Stimulated activated memory B cell treated with anti-CD40 and anti-IgM and Interleukin-4, amounts not matched to agents 10 μg/mL and 1 μg/mL and 100 μg/mL, for 72 hours (primary cell): Measurements from ENCODE around the gene ATP7B.
A peak's percentile ranks its signal among the peaks of the same experiment; 100 is the strongest.

Experiments used
- ATAC-seq: fragments of 150-1000 bp; cut with Tn5 transposase; 2 replicates; pipeline ENCODE4 v1.10.0; 2021
- H3K27ac Mint-ChIP-seq: one replicate; pipeline ENCODE4 v1.8.0; 2022; ENCODE audit warnings: mild to moderate bottlenecking, mixed read lengths
- H3K27me3 Mint-ChIP-seq: one replicate; pipeline ENCODE4 v1.8.0; 2022; ENCODE audit warnings: mixed read lengths
- H3K36me3 Mint-ChIP-seq: one replicate; pipeline ENCODE4 v1.8.0; 2022; ENCODE audit warnings: mixed read lengths
- H3K4me1 Mint-ChIP-seq: one replicate; pipeline ENCODE4 v1.8.0; 2022; ENCODE audit warnings: mixed read lengths
- H3K4me3 Mint-ChIP-seq: one replicate; pipeline ENCODE4 v1.8.0; 2022; ENCODE audit warnings: mild to moderate bottlenecking, moderate library complexity, mixed read lengths
- H3K9me3 Mint-ChIP-seq: one replicate; pipeline ENCODE4 v1.8.0; 2022; ENCODE audit warnings: mixed read lengths

The ATP7B gene

GRCh38 chr13:51955281-51955771 lies 55.9 kb downstream of the ATP7B start:
- peaks cover 5% of the 10 kb centered on the region for H3K9me3 Mint-ChIP-seq
- H3K27me3 Mint-ChIP-seq: peaks cover 26% of the 10 kb centered on the region
- H3K4me3 Mint-ChIP-seq: no peak overlapping the region
- peaks cover 24% of the 10 kb centered on the region for H3K4me1 Mint-ChIP-seq
- no peak overlapping the region for H3K27ac Mint-ChIP-seq
- no peaks in the 10 kb centered on the region for H3K36me3 Mint-ChIP-seq
- no peak for ATAC-seq

GRCh38 chr13:51953347-51954195 lies 57.7 kb downstream of the ATP7B start:
- no peak overlapping the region for H3K27ac Mint-ChIP-seq
- H3K27me3 Mint-ChIP-seq: peaks cover 29% of the 10 kb centered on the region
- H3K4me1 Mint-ChIP-seq: peaks cover 15% of the 10 kb centered on the region
- no peaks in the 10 kb centered on the region for H3K36me3 Mint-ChIP-seq
- no peak overlapping the region for H3K4me3 Mint-ChIP-seq
- ATAC-seq: no peak
- H3K9me3 Mint-ChIP-seq: peaks cover 5% of the 10 kb centered on the region

- H3K4me3 Mint-ChIP-seq: no peak overlapping the region
- peaks cover 29% of the 10 kb centered on the region for H3K27me3 Mint-ChIP-seq
- H3K27ac Mint-ChIP-seq: no peak overlapping the region
- no peaks in the 10 kb centered on the region for H3K4me1 Mint-ChIP-seq
- H3K9me3 Mint-ChIP-seq: peaks cover 5% of the 10 kb centered on the region
- no peaks in the 10 kb centered on the region for H3K36me3 Mint-ChIP-seq
- ATAC-seq: no peak
These were observed 60.5 kb downstream of the ATP7B start for GRCh38 chr13:51950722-51951121.

- Mint-ChIP-seq H3K27ac (no peak overlapping the region), H3K9me3 (peaks cover 5% of the 10 kb centered on the region), H3K4me3 (no peak overlapping the region), H3K27me3 (peaks cover 28% of the 10 kb centered on the region), H3K4me1 (peaks cover 24% of the 10 kb centered on the region), H3K36me3 (no peaks in the 10 kb centered on the region)
- ATAC-seq: no peak
These were observed 65.0 kb downstream of the ATP7B start for GRCh38 chr13:51946163-51946669.

- Mint-ChIP-seq H3K9me3 (no peaks in the 10 kb centered on the region), H3K36me3 (no peaks in the 10 kb centered on the region), H3K4me1 (peaks cover 24% of the 10 kb centered on the region), H3K27ac (peak overlapping the region; percentile 1), H3K27me3 (peaks cover 26% of the 10 kb centered on the region), H3K4me3 (no peak overlapping the region)
- ATAC-seq: peak; percentile 90
These were observed 66.1 kb downstream of the ATP7B start for GRCh38 chr13:51945149-51945548.

- no peak overlapping the region for H3K27ac Mint-ChIP-seq
- no peak overlapping the region for H3K4me3 Mint-ChIP-seq
- H3K27me3 Mint-ChIP-seq: peaks cover 30% of the 10 kb centered on the region
- H3K4me1 Mint-ChIP-seq: peaks cover 24% of the 10 kb centered on the region
- no peaks in the 10 kb centered on the region for H3K9me3 Mint-ChIP-seq
- no peaks in the 10 kb centered on the region for H3K36me3 Mint-ChIP-seq
- no peak for ATAC-seq
These were observed 66.8 kb downstream of the ATP7B start for GRCh38 chr13:51944428-51944827.

- no peaks in the 10 kb centered on the region for H3K36me3 Mint-ChIP-seq
- peaks cover 24% of the 10 kb centered on the region for H3K4me1 Mint-ChIP-seq
These were observed 67.5 kb downstream of the ATP7B start for GRCh38 chr13:51943721-51944120.

GRCh38 chr13:51942189-51942588 lies 69.1 kb downstream of the ATP7B start:
- Mint-ChIP-seq H3K4me1 (peaks cover 24% of the 10 kb centered on the region), H3K27ac (no peak overlapping the region), H3K9me3 (no peaks in the 10 kb centered on the region), H3K4me3 (no peak overlapping the region), H3K36me3 (no peaks in the 10 kb centered on the region), H3K27me3 (peaks cover 51% of the 10 kb centered on the region)
- no peak for ATAC-seq

More at GRCh38 chr13:51943721-51944120, 67.5 kb downstream of the ATP7B start:
- Mint-ChIP-seq H3K27ac (no peak overlapping the region), H3K4me3 (no peak overlapping the region), H3K9me3 (no peaks in the 10 kb centered on the region), H3K27me3 (peaks cover 37% of the 10 kb centered on the region)
- no peak for ATAC-seq

- Mint-ChIP-seq H3K27ac (no peak overlapping the region), H3K9me3 (no peaks in the 10 kb centered on the region)
- ATAC-seq: no peak
These were observed 72.8 kb downstream of the ATP7B start for GRCh38 chr13:51938454-51938853.

GRCh38 chr13:51937320-51938290 lies 73.6 kb downstream of the ATP7B start:
- H3K27me3 Mint-ChIP-seq: peaks cover 41% of the 10 kb centered on the region
- no peaks in the 10 kb centered on the region for H3K36me3 Mint-ChIP-seq
- peaks cover 8% of the 10 kb centered on the region for H3K4me1 Mint-ChIP-seq
- no peak overlapping the region for H3K4me3 Mint-ChIP-seq
- no peak for ATAC-seq
- no peaks in the 10 kb centered on the region for H3K9me3 Mint-ChIP-seq
- no peak overlapping the region for H3K27ac Mint-ChIP-seq

More at GRCh38 chr13:51938454-51938853, 72.8 kb downstream of the ATP7B start:
- Mint-ChIP-seq H3K4me3 (no peak overlapping the region), H3K27me3 (peaks cover 49% of the 10 kb centered on the region), H3K36me3 (no peaks in the 10 kb centered on the region), H3K4me1 (peaks cover 14% of the 10 kb centered on the region)

- Mint-ChIP-seq H3K27ac (no peak overlapping the region), H3K27me3 (peaks cover 36% of the 10 kb centered on the region), H3K4me1 (no peaks in the 10 kb centered on the region), H3K4me3 (no peak overlapping the region), H3K36me3 (no peaks in the 10 kb centered on the region), H3K9me3 (no peaks in the 10 kb centered on the region)
- ATAC-seq: no peak
These were observed 75.7 kb downstream of the ATP7B start for GRCh38 chr13:51935326-51936171.

- Mint-ChIP-seq H3K4me1 (no peaks in the 10 kb centered on the region), H3K9me3 (no peaks in the 10 kb centered on the region), H3K27ac (no peak overlapping the region), H3K27me3 (peaks cover 29% of the 10 kb centered on the region), H3K4me3 (no peak overlapping the region), H3K36me3 (no peaks in the 10 kb centered on the region)
- no peak for ATAC-seq
These were observed 76.7 kb downstream of the ATP7B start for GRCh38 chr13:51934461-51935087.

GRCh38 chr13:51933466-51934058 lies 77.7 kb downstream of the ATP7B start:
- peaks cover 19% of the 10 kb centered on the region for H3K27me3 Mint-ChIP-seq

GRCh38 chr13:51932231-51932630 lies 79.0 kb downstream of the ATP7B start:
- Mint-ChIP-seq H3K36me3 (no peaks in the 10 kb centered on the region), H3K4me1 (no peaks in the 10 kb centered on the region), H3K27me3 (peaks cover 7% of the 10 kb centered on the region), H3K4me3 (no peak overlapping the region), H3K9me3 (no peaks in the 10 kb centered on the region), H3K27ac (no peak overlapping the region)
- ATAC-seq: no peak

More at GRCh38 chr13:51933466-51934058, 77.7 kb downstream of the ATP7B start:
- Mint-ChIP-seq H3K9me3 (no peaks in the 10 kb centered on the region), H3K4me3 (no peak overlapping the region), H3K27ac (no peak overlapping the region), H3K36me3 (no peaks in the 10 kb centered on the region), H3K4me1 (no peaks in the 10 kb centered on the region)
- no peak for ATAC-seq
